Adrenal gland (tissue), 5 donors: ENCODE measurements around the gene PCSK4.

ENCODE experiments used
- POLR2A ChIP-seq, 2 donors: fragments of 450-650 bp; IDR thresholded peaks; one replicate each; pipeline ENCODE4 v1.6.1; 2017; ENCODE audit warnings: antibody characterized with exemption in 2 of 2, mild to moderate bottlenecking in 2 of 2, moderate library complexity in 1 of 2
- TF ChIP-seq, protein P1 (sequence below), 6 experiments: fragments of 450-650 bp in 4 of 6; fragments of 200-600 bp in 2 of 6; sonication (generic) in 1 of 6; IDR thresholded peaks; 1 replicate in 5 of 6; 2 replicates in 1 of 6; pipeline versions ENCODE4 v1.5.1 to v1.8.0; 2016 to 2021; ENCODE audit warnings: antibody characterized with exemption in 6 of 6, mild to moderate bottlenecking in 2 of 6, moderate library complexity in 1 of 6
- donor health status: DM: no; HTN: no; CAD: no.

- TF ChIP-seq POLR2A (IDR thresholded peaks at IDR 0.05) = no peak
- TF ChIP-seq, protein P1, sequence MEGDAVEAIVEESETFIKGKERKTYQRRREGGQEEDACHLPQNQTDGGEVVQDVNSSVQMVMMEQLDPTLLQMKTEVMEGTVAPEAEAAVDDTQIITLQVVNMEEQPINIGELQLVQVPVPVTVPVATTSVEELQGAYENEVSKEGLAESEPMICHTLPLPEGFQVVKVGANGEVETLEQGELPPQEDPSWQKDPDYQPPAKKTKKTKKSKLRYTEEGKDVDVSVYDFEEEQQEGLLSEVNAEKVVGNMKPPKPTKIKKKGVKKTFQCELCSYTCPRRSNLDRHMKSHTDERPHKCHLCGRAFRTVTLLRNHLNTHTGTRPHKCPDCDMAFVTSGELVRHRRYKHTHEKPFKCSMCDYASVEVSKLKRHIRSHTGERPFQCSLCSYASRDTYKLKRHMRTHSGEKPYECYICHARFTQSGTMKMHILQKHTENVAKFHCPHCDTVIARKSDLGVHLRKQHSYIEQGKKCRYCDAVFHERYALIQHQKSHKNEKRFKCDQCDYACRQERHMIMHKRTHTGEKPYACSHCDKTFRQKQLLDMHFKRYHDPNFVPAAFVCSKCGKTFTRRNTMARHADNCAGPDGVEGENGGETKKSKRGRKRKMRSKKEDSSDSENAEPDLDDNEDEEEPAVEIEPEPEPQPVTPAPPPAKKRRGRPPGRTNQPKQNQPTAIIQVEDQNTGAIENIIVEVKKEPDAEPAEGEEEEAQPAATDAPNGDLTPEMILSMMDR (IDR thresholded peaks at IDR 0.05) = peak; percentile 27 to 55 (median 46)
Observed at GRCh38 chr19:1513499-1514294, 23.5 kb upstream of the PCSK4 start.
